Measurements from ENCODE around the gene RBM33. TPM values are rescaled to one million over a fixed set of nuclear protein-coding genes. Genes with fewer than 3 reads are reported as not detected.

Gene RBM33
- total RNA-seq, 1 experiment from 2014 or later, result 80.5 TPM

DNA sequence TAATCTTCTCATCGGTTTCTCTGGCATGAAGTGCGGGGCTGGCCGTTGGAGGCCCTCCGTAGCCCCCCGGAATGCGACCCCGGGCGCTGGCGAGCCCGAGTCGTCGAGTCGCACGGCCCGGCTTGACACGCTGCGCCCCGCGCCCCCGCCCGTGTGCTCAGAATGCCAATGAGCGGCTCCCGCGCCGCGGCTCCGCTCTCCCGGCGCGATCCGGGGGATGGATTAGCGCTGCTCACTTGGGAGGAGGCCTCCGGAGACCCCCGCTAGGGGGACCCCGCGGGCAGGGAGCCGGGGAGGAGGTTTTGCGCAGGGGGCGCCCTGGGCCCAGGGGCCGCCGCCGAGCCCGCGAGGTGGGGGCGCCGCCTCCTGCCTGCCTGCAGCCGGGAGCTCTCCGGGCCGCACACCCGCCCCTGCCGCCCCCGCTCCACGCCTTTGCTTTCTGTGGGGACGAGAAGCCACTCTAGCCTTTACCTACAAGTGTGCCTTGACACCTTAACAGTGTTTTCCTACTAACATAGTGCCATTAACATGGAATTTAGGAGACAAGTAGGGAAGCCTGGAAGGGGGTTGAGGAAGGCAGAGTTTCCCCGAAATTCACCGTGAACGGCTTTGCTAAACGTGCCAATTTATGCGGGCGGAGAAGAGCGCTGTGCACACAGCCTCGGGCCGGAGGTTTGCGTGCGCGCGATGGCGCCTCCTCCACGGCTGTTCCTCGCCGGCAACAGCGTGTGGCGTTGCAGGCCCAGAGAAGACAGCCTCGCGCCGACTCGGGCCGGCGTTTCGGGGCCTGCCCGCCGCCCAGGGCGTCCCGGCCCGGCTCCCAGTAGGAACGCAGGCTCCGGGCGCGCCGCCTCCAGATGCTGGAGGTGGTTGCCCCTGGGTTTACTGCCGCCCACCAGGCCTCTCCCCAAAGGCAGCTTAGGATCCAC is 160.7 kb downstream of the RBM33 start:
- TF ChIP-seq, protein P1, sequence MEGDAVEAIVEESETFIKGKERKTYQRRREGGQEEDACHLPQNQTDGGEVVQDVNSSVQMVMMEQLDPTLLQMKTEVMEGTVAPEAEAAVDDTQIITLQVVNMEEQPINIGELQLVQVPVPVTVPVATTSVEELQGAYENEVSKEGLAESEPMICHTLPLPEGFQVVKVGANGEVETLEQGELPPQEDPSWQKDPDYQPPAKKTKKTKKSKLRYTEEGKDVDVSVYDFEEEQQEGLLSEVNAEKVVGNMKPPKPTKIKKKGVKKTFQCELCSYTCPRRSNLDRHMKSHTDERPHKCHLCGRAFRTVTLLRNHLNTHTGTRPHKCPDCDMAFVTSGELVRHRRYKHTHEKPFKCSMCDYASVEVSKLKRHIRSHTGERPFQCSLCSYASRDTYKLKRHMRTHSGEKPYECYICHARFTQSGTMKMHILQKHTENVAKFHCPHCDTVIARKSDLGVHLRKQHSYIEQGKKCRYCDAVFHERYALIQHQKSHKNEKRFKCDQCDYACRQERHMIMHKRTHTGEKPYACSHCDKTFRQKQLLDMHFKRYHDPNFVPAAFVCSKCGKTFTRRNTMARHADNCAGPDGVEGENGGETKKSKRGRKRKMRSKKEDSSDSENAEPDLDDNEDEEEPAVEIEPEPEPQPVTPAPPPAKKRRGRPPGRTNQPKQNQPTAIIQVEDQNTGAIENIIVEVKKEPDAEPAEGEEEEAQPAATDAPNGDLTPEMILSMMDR (IDR thresholded peaks at IDR 0.05; ENCODE audit: unreplicated experiment), result peak; percentile 57
- CTCF ChIA-PET, result interaction anchor here (0.6 to 0.8 kb wide), 4 partner anchors 385 to 1006 kb away, joined by 3 to 4 read pairs (median 4); no protein-coding TSS in a partner anchor
- peaks cover 16% of the 10 kb centered on the region for H3K27me3 Mint-ChIP-seq (ENCODE audit: insufficient read depth, unreplicated experiment)
- DNase-seq (ENCODE audit: unreplicated experiment), result peak; percentile 55
- no peak overlapping the region for H3K27ac Mint-ChIP-seq (ENCODE audit: low read depth, unreplicated experiment)
- no peaks in the 10 kb centered on the region for H3K36me3 Mint-ChIP-seq (ENCODE audit: insufficient read depth, unreplicated experiment)
- peaks cover 5% of the 10 kb centered on the region for H3K4me1 Mint-ChIP-seq (ENCODE audit: insufficient read depth, unreplicated experiment)
- intact Hi-C loops (cut with micrococcal nuclease), result loop anchor here (1.0 to 2.0 kb wide), 2 partner anchors 959 to 1012 kb away; no protein-coding TSS in a partner anchor
- peak overlapping the region; percentile 60 for H3K4me3 Mint-ChIP-seq (ENCODE audit: unreplicated experiment)
- POLR2A ChIA-PET, result no interaction called here
- no peaks in the 10 kb centered on the region for H3K9me3 Mint-ChIP-seq (ENCODE audit: unreplicated experiment)
- BruUV-seq (replicated peaks), result no TSS peak

DNA sequence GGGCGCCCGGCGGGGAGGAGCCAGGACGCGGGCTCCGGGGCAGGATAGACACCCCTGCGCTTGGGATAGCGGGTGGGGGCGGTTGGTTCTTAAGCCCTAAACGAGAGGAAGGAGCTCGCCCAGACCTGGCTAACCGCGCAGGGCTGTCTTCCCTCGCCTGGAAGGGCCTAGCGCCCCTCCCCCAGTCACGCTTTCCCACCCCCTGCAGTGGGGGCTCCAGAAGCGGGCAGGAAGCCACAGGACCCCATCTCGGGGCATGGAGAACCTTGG is 161.3 kb downstream of the RBM33 start:
- Mint-ChIP-seq H3K4me3 (ENCODE audit: unreplicated experiment) (no peak overlapping the region), H3K4me1 (ENCODE audit: insufficient read depth, unreplicated experiment) (peaks cover 5% of the 10 kb centered on the region), H3K27ac (ENCODE audit: low read depth, unreplicated experiment) (no peak overlapping the region), H3K27me3 (ENCODE audit: insufficient read depth, unreplicated experiment) (peaks cover 22% of the 10 kb centered on the region), H3K36me3 (ENCODE audit: insufficient read depth, unreplicated experiment) (no peaks in the 10 kb centered on the region), H3K9me3 (ENCODE audit: unreplicated experiment) (no peaks in the 10 kb centered on the region)
- no peak for DNase-seq (ENCODE audit: unreplicated experiment)
- ChIA-PET POLR2A (no interaction called here), CTCF (interaction anchor here (0.6 kb wide), 2 partner anchors 666 to 892 kb away, joined by 3 to 4 read pairs; no protein-coding TSS in a partner anchor)
- TF ChIP-seq, protein P1 (IDR thresholded peaks at IDR 0.05; ENCODE audit: unreplicated experiment), result no peak
- intact Hi-C loops (cut with micrococcal nuclease), result loop anchor here (1.0 to 2.0 kb wide), 2 partner anchors 959 to 1011 kb away; no protein-coding TSS in a partner anchor
- no TSS peak for BruUV-seq (replicated peaks)

DNA sequence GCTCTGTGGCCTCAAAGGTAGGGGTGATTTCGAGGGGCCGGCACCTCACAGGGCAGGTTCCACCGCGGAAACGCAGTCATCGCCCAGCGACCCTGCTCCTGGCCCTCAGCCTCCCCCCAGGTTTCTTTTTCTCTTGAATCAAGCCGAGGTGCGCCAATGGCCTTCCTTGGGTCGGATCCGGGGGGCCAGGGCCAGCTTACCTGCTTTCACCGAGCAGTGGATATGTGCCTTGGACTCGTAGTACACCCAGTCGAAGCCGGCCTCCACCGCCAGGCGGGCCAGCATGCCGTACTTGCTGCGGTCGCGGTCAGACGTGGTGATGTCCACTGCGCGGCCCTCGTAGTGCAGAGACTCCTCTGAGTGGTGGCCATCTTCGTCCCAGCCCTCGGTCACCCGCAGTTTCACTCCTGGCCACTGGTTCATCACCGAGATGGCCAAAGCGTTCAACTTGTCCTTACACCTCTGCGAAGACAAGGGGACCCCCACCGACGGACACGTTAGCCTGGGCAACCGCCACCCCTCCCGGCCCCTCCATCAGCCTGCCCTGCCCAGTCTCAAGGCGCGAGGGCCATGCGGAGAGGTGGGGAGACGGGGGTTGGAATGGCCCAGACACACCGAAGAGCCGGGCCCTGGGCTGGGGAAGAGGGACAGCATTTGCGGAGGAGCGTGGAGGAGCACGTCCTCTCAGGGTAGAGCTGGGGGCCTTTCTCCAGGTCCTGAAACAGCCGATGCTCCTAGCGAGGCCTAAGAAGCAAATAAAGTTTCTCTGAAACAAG is 161.8 kb downstream of the RBM33 start:
- no TSS peak for BruUV-seq (replicated peaks)
- Mint-ChIP-seq H3K4me3 (ENCODE audit: unreplicated experiment) (no peak overlapping the region), H3K27ac (ENCODE audit: low read depth, unreplicated experiment) (no peak overlapping the region), H3K27me3 (ENCODE audit: insufficient read depth, unreplicated experiment) (peaks cover 27% of the 10 kb centered on the region), H3K4me1 (ENCODE audit: insufficient read depth, unreplicated experiment) (peaks cover 5% of the 10 kb centered on the region), H3K9me3 (ENCODE audit: unreplicated experiment) (no peaks in the 10 kb centered on the region), H3K36me3 (ENCODE audit: insufficient read depth, unreplicated experiment) (no peaks in the 10 kb centered on the region)
- intact Hi-C loops (cut with micrococcal nuclease), result no loop called here
- CTCF ChIA-PET, result interaction anchor here (0.6 kb wide), 2 partner anchors 892 to 973 kb away, joined by 3 to 4 read pairs; no protein-coding TSS in a partner anchor
- TF ChIP-seq, protein P1 (IDR thresholded peaks at IDR 0.05; ENCODE audit: unreplicated experiment), result no peak
- POLR2A ChIA-PET, result no interaction called here
- no peak for DNase-seq (ENCODE audit: unreplicated experiment)

DNA sequence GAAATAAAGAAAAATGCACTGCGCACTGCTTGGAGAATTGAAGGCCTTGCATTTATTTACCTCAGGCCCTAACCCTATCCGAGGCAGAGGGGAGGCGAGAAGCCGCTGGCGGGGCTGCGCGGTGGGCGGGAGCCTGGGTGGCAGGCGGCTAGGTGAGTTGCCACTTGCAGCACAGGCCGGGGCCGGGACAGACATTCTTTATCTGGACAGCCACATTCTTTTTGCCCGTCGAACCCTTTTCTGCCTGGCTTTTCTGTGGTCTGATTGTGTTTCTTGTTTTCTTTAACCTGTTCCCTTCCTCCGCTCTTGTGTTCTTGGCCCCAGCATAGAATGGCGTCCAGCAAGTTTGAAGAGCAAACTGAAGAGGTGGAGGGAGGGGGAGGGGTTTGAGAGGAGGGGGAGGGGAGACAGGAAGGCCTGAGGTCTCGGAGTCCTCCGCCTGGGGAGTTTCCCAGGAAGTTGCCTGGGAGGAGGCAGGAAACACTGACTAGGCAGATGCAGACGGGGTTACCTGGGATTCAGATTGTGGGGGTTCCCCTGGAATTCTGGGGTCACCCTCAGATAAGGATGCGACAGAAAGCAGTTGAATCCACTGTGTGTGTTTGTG is 162.7 kb downstream of the RBM33 start:
- TF ChIP-seq, protein P1 (IDR thresholded peaks at IDR 0.05; ENCODE audit: unreplicated experiment), result no peak
- no TSS peak for BruUV-seq (replicated peaks)
- CTCF ChIA-PET, result interaction anchor here (0.6 kb wide), 1 partner anchor 973 kb away, joined by 4 read pairs; no protein-coding TSS in a partner anchor

More for the DNA sequence above, 162.7 kb downstream of the RBM33 start:
- no peak overlapping the region for H3K27ac Mint-ChIP-seq (ENCODE audit: low read depth, unreplicated experiment)
- peaks cover 36% of the 10 kb centered on the region for H3K27me3 Mint-ChIP-seq (ENCODE audit: insufficient read depth, unreplicated experiment)
- no peak for DNase-seq (ENCODE audit: unreplicated experiment)
- H3K4me1 Mint-ChIP-seq (ENCODE audit: insufficient read depth, unreplicated experiment), result peaks cover 5% of the 10 kb centered on the region
- no peaks in the 10 kb centered on the region for H3K9me3 Mint-ChIP-seq (ENCODE audit: unreplicated experiment)
- H3K4me3 Mint-ChIP-seq (ENCODE audit: unreplicated experiment), result no peak overlapping the region
- POLR2A ChIA-PET, result no interaction called here
- intact Hi-C loops (cut with micrococcal nuclease), result no loop called here
- H3K36me3 Mint-ChIP-seq (ENCODE audit: insufficient read depth, unreplicated experiment), result peaks cover 6% of the 10 kb centered on the region

All from MCF 10A (cell line).